SK-N-SH (cell line): ENCODE data around the gene CELF2. TPM values are rescaled to one million over a fixed set of nuclear protein-coding genes. Genes with fewer than 3 reads are reported as not detected.

ENCODE experiments used
- CTCF ChIA-PET: fragments of 300-600, 350-600 bp; formaldehyde crosslinking; extraction: SDS; loops from one replicate; lab custom pipeline; 2021; lab: Yijun Ruan, JAX
- POLR2A ChIA-PET: fragments of 350-600 bp; sonication (Branson Sonifier 250); formaldehyde crosslinking; extraction: SDS; loops from one replicate; lab custom pipeline; 2020; ENCODE audit warnings: antibody characterized with exemption, inconsistent platforms; lab: Yijun Ruan, JAX
- DNase-seq: peaks from one replicate; pipeline ENCODE4 v3.0.0; 2012
- H2AFZ ChIP-seq: fragments of 200-600 bp; sonication (generic); 2 replicates; pipeline ENCODE4 v1.8.1; 2016; ENCODE audit warnings: antibody characterized with exemption, mild to moderate bottlenecking, low read depth
- H3F3A ChIP-seq: fragments of 200-600 bp; sonication (generic); replicated peaks from 2 replicates; pipeline ENCODE3; 2016; ENCODE audit warnings: antibody characterized with exemption, mild to moderate bottlenecking; ENCODE audit not compliant: insufficient read depth
- H3K27ac ChIP-seq, 2 experiments: fragments of 200-500 bp in 1 of 2; fragments of 200-600 bp in 1 of 2; sonication (Bioruptor generic) in 1 of 2; sonication (generic), shearing (Covaris generic) in 1 of 2; 2 replicates each; pipeline versions ENCODE4 v1.5.1 to v1.6.1; 2014 to 2016; ENCODE audit warnings: low read depth in 2 of 2, inconsistent platforms in 1 of 2, low read length in 1 of 2, mild to moderate bottlenecking in 1 of 2, mixed read lengths in 1 of 2
- H3K27me3 ChIP-seq: fragments of 200-600 bp; sonication (generic), shearing (Covaris generic); 2 replicates; pipeline ENCODE4 v1.6.1; 2016; ENCODE audit warnings: mixed run types; ENCODE audit not compliant: insufficient read depth
- H3K36me3 ChIP-seq, 2 experiments: fragments of 200-500 bp in 1 of 2; fragments of 200-600 bp in 1 of 2; sonication (Bioruptor generic) in 1 of 2; sonication (generic) in 1 of 2; replicated peaks in 1 of 2; 2 replicates each; pipeline versions ENCODE3 to v1.5.1; 2014 to 2016; ENCODE audit warnings: low read length in 1 of 2, mild to moderate bottlenecking in 1 of 2; ENCODE audit not compliant: insufficient read depth in 2 of 2, control insufficient read depth in 1 of 2
- H3K4me1 ChIP-seq, 2 experiments: fragments of 200-500 bp in 1 of 2; fragments of 200-600 bp in 1 of 2; sonication (Bioruptor generic) in 1 of 2; sonication (generic), shearing (Covaris generic) in 1 of 2; 2 replicates each; pipeline versions ENCODE4 v1.5.1 to v1.6.1; 2014 to 2016; ENCODE audit warnings: low read depth in 1 of 2, low read length in 1 of 2, mixed run types in 1 of 2; ENCODE audit not compliant: insufficient read depth in 2 of 2, control insufficient read depth in 1 of 2
- H3K4me2 ChIP-seq: fragments of 200-600 bp; sonication (generic), shearing (Covaris generic); 2 replicates; pipeline ENCODE4 v1.6.1; 2017; ENCODE audit warnings: mixed run types
- H3K4me3 ChIP-seq, 2 experiments: fragments of 200-500 bp in 1 of 2; fragments of 200-600 bp in 1 of 2; sonication (Bioruptor generic) in 1 of 2; sonication (generic), shearing (Covaris generic) in 1 of 2; 2 replicates each; pipeline versions ENCODE4 v1.5.1 to v1.8.1; 2014 to 2016; ENCODE audit warnings: low read depth in 2 of 2, inconsistent platforms in 1 of 2, low read length in 1 of 2, mild to moderate bottlenecking in 1 of 2, mixed read lengths in 1 of 2, moderate library complexity in 1 of 2
- H3K79me2 ChIP-seq: fragments of 200-600 bp; sonication (generic); 2 replicates; pipeline ENCODE4 v1.8.1; 2017; ENCODE audit warnings: mild to moderate bottlenecking; ENCODE audit not compliant: insufficient read depth
- H3K9ac ChIP-seq: fragments of 200-600 bp; sonication (generic); 2 replicates; pipeline ENCODE4 v1.6.1; 2017; ENCODE audit warnings: mixed run types
- H3K9me2 ChIP-seq: fragments of 200-600 bp; sonication (generic); 2 replicates; pipeline ENCODE4 v1.6.1; 2017; ENCODE audit warnings: mixed run types
- H3K9me3 ChIP-seq: fragments of 200-600 bp; sonication (generic); 2 replicates; pipeline ENCODE4 v1.6.1; 2017; ENCODE audit warnings: mixed run types, mild to moderate bottlenecking, moderate library complexity
- H4K20me1 ChIP-seq: fragments of 200-600 bp; sonication (generic); 2 replicates; pipeline ENCODE4 v1.6.1; 2017; ENCODE audit warnings: mild to moderate bottlenecking, mixed run types; ENCODE audit not compliant: insufficient read depth
- CHD2 ChIP-seq: fragments of 150-350 bp; IDR thresholded peaks from 2 replicates; pipeline ENCODE4 v1.6.1; 2018; ENCODE audit warnings: low read length; ENCODE audit not compliant: partially characterized antibody
- CTCF ChIP-seq: fragments of 200-600 bp; sonication (generic); IDR thresholded peaks from 2 replicates; pipeline ENCODE4 v1.6.1; 2017; ENCODE audit warnings: antibody characterized with exemption, mild to moderate bottlenecking, moderate library complexity
- FOSL2 ChIP-seq: IDR thresholded peaks from 2 replicates; pipeline ENCODE4 v1.4.0; 2012; ENCODE audit warnings: low read depth, mild to moderate bottlenecking, moderate library complexity, borderline replicate concordance
- GATA2 ChIP-seq: sonication (generic); formaldehyde crosslinking; IDR thresholded peaks from 2 replicates; pipeline ENCODE4 v1.5.0; 2020; ENCODE audit warnings: mild to moderate bottlenecking, missing genetic modification reagents
- JUND ChIP-seq: IDR thresholded peaks from 2 replicates; pipeline ENCODE4 v1.4.0; 2012
- MAX ChIP-seq: IDR thresholded peaks from 2 replicates; pipeline ENCODE4 v1.4.0; 2012; ENCODE audit warnings: low read depth
- MXI1 ChIP-seq: IDR thresholded peaks from 2 replicates; pipeline ENCODE4 v1.6.1; 2012; ENCODE audit warnings: mild to moderate bottlenecking, low read depth, low read length, improper control_type of control experiment
- POLR2AphosphoS5 ChIP-seq: IDR thresholded peaks from 2 replicates; pipeline ENCODE4 v1.6.1; 2012; ENCODE audit warnings: low read depth, low read length
- RCOR1 ChIP-seq: fragments of 150-350 bp; IDR thresholded peaks from 2 replicates; pipeline ENCODE4 v1.6.1; 2017; ENCODE audit warnings: antibody characterized with exemption, low read length
- REST ChIP-seq: IDR thresholded peaks from 2 replicates; pipeline ENCODE4 v1.6.1; 2012; ENCODE audit warnings: mild to moderate bottlenecking, low read depth, low read length, moderate library complexity
- RFX5 ChIP-seq: IDR thresholded peaks from 2 replicates; pipeline ENCODE4 v1.6.1; 2012; ENCODE audit warnings: mild to moderate bottlenecking, improper control_type of control experiment, low read length
- SIN3A ChIP-seq: IDR thresholded peaks from 2 replicates; pipeline ENCODE4 v1.6.1; 2012; ENCODE audit warnings: low read depth, mild to moderate bottlenecking, low read length, moderate library complexity, borderline replicate concordance
- SMC3 ChIP-seq: IDR thresholded peaks from 2 replicates; pipeline ENCODE4 v1.6.1; 2012; ENCODE audit warnings: low read depth, low read length, improper control_type of control experiment
- TAF1 ChIP-seq: IDR thresholded peaks from 2 replicates; pipeline ENCODE4 v1.6.1; 2012; ENCODE audit warnings: low read depth, mild to moderate bottlenecking, low read length, moderate library complexity, borderline replicate concordance
- TCF12 ChIP-seq: IDR thresholded peaks from 2 replicates; pipeline ENCODE4 v1.4.0; 2012
- USF2 ChIP-seq: fragments of 150-350 bp; IDR thresholded peaks from 2 replicates; pipeline ENCODE4 v1.6.1; 2017; ENCODE audit warnings: antibody characterized with exemption, low read length, low read depth, borderline replicate concordance
- YY1 ChIP-seq: IDR thresholded peaks from 2 replicates; pipeline ENCODE4 v1.4.0; 2012; ENCODE audit warnings: low read depth, mild to moderate bottlenecking
- ZBTB33 ChIP-seq: IDR thresholded peaks from 2 replicates; pipeline ENCODE4 v1.4.0; 2012; ENCODE audit warnings: low read depth, borderline replicate concordance
- WGBS: methylation state at CpG from one replicate; pipeline ENCODE4 v1.1.6; 2017; ENCODE audit warnings: low lambda C conversion rate; 5-methylcytosine and 5-hydroxymethylcytosine counted together
- polyA plus RNA-seq, 3 experiments: library from polyadenylated mRNA; depleted of rRNA; stranded (reverse); fragments of >200 nt; gene quantifications; 2 replicates each; pipeline ENCODE4 v1.2.3, GENCODE V29; 2012

CELF2 gene
- polyA plus RNA-seq, 1 of the 3 experiments (the other 2 are of a cell fraction), result 0.03 TPM

GRCh38 chr10:11317936-11318670 lies 300.4 kb downstream of the CELF2 start:
- ChIA-PET POLR2A (no interaction called here), CTCF (interaction anchor here (0.9 kb wide), 1 partner anchor 25 kb away, joined by 3 read pairs; no protein-coding TSS in a partner anchor)
- TF ChIP-seq MXI1 (no peak), USF2 (no peak), CTCF (no peak), REST (no peak), SIN3A (no peak), TAF1 (no peak), YY1 (no peak), CHD2 (no peak), FOSL2 (no peak), SMC3 (no peak), GATA2 (CRISPR knock-in tag) (no peak), MAX (no peak), RCOR1 (no peak), TCF12 (no peak), RFX5 (no peak), ZBTB33 (no peak), JUND (no peak), POLR2AphosphoS5 (no peak)
- H3K27me3 ChIP-seq, result no peaks in the 10 kb centered on the region
- no peaks in the 10 kb centered on the region for H3F3A ChIP-seq
- H3K9ac ChIP-seq, result no peak overlapping the region
- H4K20me1 ChIP-seq, result no peaks in the 10 kb centered on the region
- H3K4me1 ChIP-seq, result no peaks in the 10 kb centered on the region
- H3K9me2 ChIP-seq, result no peaks in the 10 kb centered on the region
- H3K27ac ChIP-seq, result no peak overlapping the region
- no peaks in the 10 kb centered on the region for H3K9me3 ChIP-seq
- H3K36me3 ChIP-seq, result no peaks in the 10 kb centered on the region
- no peak overlapping the region for H2AFZ ChIP-seq
- WGBS, result 11% methylated on average over 7 of the region's 7 CpGs
- no peak overlapping the region for H3K4me2 ChIP-seq
- DNase-seq, result no peak
- no peaks in the 10 kb centered on the region for H3K79me2 ChIP-seq
- H3K4me3 ChIP-seq, result no peak overlapping the region
